HG02870 (cell line): ENCODE data around the gene CYP27A1.
"Not testable (repeated sequence)": the region's sequence is repeated elsewhere in the genome, so short reads cannot be mapped to it uniquely, and the experiment has no call there.

ENCODE experiments used
- ATAC-seq: cut with Tn5 transposase; IDR thresholded peaks from one replicate; pipeline ENCODE4 v1.9.1; 2021; ENCODE audit warnings: mild to moderate bottlenecking, moderate library complexity; ENCODE audit not compliant: unreplicated experiment

The CYP27A1 gene

GRCh38 chr2:218830526-218831306 lies 48.8 kb downstream of the CYP27A1 start:
- no peak for ATAC-seq

DNA sequence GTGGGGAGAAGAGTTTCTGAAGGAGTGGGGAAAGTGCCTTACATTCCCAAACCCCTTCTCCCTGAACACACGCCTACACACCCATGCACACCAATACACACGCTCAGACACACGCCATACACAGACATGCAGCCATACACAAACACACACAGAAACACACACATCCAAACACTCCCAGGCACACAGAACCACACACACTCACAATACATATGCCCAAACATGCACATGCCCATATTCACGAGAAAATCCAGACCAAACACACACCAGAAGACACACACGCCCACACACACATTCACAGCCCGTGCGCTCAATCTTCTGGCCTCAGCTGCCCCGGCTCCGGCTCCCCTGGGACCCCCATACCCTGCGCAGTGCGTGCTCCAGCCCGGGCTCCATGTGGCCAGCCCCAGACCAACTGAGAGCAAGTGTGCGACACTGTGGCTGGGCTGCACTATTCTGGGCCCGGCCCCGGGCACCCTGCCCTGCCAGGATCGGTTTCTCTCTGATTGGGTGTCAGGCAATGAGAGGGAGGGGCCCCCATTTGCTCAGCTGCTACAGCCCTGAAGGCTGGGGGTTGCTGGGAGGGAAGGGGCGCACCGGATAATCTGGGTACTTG lies 49.5 kb downstream of the CYP27A1 start, which contains the start of gene PRKAG3:
TSS of gene PRKAG3 (minus strand) at position 426 of the 613 bp plus-strand sequence.
- ATAC-seq = no peak

- ATAC-seq = no peak
Measured at GRCh38 chr2:218832081-218832480, 50.1 kb downstream of the CYP27A1 start.

- ATAC-seq = no peak
Measured at GRCh38 chr2:218832520-218832919, 50.6 kb downstream of the CYP27A1 start.

DNA sequence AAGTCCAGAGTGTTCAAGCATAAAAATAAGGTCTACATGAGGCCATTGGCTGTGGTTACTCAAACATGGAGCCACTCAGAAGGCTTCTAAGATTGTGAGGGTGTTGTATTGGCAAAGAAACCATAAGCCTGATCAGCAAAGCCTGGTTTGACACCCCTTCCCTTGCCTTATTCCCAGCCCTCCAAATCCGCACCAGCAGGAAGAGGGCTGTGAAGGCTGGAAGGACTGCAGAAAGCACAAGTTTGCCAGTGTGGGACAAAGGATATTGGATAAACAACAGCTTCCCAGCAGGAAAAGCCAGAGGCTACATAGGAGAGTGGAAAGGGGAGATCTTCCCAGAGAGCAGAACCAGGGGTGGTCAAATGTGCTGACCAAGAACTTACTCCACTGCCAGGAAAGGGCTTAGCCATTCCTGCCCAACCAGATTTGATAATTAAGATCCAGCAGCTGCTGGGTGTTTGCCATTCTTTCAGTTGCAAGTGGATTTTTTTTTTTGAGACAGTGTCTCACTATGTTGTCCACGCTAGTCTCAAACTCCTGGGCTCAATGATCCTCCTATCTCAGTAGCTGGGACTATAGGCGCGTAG lies 51.2 kb downstream of the CYP27A1 start:
- no peak for ATAC-seq

DNA sequence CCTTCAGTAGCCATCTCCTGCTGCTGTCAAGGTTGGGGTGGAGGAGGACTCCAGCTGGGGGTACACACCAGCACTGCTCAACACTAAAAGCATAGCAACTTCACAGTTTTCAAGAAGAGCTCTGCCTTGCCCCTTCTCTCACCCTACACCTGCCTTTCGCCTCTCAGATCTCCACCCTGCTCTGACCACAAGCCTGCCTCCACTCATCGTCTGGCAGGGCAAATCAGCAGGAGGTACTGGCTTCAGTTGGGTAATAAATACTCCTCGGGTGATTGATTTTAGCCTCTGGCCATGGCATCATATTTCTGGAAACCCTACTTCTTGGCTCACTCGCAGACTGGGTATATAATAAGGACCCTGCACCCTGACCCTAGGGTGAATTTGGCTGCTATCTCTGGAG lies 52.7 kb downstream of the CYP27A1 start:
- ATAC-seq = no peak

GRCh38 chr2:218837495-218837894 lies 55.5 kb downstream of the CYP27A1 start:
- no peak for ATAC-seq

DNA sequence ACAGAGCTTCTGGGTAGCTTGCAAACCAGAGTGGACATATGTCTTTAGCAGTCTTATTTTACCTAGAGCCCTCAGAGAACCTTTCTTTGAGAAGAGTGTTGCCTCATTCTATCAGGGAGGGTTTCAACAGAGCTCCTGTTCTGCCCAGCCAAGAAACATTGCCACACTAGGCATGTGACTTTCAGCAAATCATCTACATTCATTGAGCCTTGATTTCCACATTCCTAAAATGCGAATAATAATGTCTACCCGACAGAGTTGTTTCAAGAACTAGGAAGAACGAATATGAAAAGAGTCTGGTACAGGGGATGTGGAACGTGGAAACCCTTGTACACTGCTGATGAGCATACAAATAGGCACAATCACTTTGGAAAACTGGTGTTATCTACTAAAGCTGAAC lies 57.5 kb downstream of the CYP27A1 start:
- no peak for ATAC-seq

DNA sequence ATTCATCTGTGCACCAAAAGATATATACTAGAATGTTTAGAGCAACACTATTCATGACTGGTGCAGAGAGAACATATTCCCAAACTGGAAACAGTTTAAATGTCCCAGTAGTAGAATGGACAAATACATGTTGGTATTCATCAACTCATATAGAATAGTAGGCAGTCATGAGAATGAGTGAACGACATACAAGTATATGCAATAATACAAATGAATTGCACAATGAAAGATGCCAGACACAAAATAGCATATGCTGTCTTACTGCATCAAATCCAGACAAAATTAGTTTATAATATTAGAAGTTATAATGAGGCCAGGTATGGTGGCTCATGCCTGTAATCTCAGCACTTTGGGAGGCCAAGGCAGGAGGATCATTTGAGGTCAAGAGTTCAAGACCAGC lies 57.9 kb downstream of the CYP27A1 start:
- ATAC-seq = no peak

GRCh38 chr2:218844334-218844733 lies 62.4 kb downstream of the CYP27A1 start:
- ATAC-seq = not testable (repeated sequence)

- ATAC-seq = not testable (repeated sequence)
Measured at GRCh38 chr2:218846963-218847362, 65.0 kb downstream of the CYP27A1 start.

- no peak for ATAC-seq
Measured at GRCh38 chr2:218849721-218850120, 67.8 kb downstream of the CYP27A1 start.

DNA sequence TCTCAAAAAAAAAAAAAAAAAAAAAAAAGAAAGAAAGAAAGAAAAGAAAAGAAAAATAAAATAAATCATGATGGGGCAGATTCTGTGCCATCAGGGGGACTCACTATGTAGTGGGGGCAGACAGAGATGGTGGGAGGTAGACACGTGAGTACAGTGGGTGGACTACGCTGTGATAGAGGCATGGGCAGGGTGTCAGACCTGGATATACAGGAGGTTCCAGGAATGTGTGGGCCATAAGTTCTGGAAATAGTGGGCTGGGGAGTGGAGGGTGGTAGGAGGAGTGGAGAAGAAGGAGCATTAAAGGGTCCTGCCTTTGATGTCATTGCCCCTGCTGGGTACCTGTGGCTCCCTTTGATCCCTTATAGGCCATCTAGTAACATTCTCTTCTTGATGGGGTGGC lies 68.8 kb downstream of the CYP27A1 start:
- no peak for ATAC-seq

- ATAC-seq = no peak
Measured at GRCh38 chr2:218851286-218851685, 69.3 kb downstream of the CYP27A1 start.

DNA sequence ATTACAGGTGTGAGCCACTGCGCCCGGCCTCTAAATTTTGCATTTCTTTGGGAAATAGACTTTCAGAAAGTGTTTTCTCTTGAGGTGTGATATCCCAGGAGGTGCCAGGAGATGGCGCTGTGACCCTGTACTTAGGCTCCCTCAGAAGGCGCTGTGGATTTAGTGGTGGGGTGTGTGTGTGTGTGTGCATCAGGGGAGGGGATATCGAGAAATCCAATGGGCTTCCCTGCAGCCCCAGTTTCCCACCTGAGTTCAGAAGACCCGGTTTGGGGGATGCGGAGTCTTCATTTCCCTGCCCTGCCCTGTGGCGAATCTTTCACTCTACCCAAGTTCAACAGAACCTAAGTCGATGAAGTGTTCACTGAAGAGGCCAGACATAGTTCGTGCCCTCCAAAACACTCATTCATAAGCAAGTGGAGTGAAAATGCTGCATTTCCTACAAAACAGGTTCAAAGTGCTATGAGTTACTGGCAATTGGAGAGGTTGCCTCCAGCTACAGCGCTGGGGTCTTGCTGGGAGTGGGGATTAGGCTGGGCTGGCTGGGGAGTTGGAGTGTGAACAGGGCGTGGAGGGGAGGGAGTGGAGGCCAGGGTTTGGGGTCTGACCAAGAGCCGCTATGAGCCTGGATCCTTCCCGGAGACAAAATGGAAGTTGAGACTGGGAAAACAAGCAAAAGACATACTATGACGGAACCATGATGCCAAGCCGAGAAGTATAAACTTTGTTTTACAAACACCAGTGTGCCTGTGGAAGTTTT lies 71.1 kb downstream of the CYP27A1 start:
- ATAC-seq = no peak

DNA sequence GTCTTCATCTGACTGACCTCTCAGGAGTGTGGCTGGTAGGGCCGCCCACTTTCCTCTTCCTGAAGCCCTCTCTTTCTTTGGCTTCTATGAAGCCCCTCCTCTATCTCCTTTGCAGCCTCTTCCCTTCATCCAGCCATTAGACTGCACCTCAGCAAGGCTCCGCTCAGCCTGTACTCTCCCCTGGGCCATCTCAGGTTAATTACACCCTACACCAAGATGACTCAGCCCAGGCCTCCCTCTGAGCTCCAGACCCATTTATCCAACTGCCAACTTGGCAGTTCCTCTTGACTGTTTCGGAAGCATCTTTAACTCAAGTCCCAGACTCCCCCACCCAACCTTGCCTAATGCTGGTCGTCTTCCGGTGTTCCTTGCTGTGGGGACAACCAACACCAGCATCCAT lies 71.8 kb downstream of the CYP27A1 start:
- ATAC-seq = no peak

GRCh38 chr2:218854860-218855259 lies 72.9 kb downstream of the CYP27A1 start:
- no peak for ATAC-seq

DNA sequence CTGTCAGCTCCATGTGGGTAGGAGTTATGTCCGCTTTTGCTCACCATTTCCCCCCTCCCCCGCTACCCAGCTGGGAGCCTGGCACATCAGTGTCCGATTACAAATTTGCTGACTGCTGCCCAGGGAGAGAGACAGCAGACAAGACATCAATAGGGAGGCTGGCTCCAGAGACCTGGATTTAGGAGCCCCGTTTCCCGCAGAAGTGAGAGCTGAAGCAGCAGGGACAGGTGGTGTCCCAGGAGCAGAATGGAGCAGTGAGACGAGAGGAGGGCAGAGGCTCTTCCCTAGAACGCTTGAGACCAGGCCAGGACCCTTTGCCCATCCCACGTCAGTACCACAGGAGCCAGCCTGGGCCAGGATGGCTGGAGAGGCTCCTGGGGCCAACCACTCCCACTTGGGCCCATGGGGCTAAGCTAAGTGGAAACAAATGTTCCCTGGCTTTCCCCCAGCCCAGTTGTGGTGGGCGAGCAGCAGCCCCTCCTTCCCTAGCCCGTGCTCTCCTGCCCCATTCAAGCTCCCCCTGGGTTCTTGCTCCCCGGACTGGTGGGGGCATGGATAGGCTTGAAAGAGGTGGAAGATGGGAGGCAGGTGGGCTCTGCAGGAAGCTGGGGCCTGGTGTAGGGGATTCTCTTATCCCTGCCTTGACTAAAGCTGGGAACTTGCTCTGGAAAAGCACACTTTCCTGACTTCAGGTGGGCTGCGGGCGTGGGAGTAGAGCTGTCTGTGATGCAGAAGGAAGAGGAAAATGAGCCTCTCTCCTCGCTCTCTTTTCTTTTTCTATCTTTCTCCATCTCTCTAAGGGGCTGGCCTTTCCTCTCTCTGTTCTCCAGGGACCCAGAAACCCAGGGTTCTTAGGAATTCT lies 73.6 kb downstream of the CYP27A1 start:
- ATAC-seq = no peak

GRCh38 chr2:218856167-218856895 lies 74.4 kb downstream of the CYP27A1 start:
- no peak for ATAC-seq

DNA sequence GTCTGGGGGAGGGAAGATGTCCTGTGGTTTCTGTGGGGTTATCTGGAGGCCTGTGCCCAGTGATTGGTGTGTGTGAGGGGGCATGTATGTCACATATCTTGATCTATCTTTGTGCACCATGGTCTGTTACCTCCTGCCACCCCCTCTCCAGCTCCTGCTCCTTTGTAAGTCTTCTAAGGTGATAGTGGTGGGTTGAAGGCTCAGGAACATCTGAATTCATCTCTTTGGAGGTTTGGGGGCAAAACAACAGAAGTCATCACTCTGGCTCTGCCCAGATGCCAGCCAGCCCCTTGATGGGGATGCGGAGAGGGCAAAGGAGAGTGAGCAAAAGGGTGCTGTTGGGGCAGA lies 74.9 kb downstream of the CYP27A1 start:
- ATAC-seq = no peak
